CD14-positive monocyte (primary cell): Measurements from ENCODE around the gene PRKACA. TPM values are rescaled to one million over a fixed set of nuclear protein-coding genes. Genes with fewer than 3 reads are reported as not detected.
A peak's percentile ranks its signal among the peaks of the same experiment; 100 is the strongest.

Experiments used
- DNase-seq, 3 donors: peaks; one replicate each; pipeline ENCODE4 v3.0.0-alpha.2; 2011 to 2022
- H2AFZ ChIP-seq: 2 replicates; pipeline ENCODE4 v1.6.0; 2012; ENCODE audit warnings: mild to moderate bottlenecking, low read depth, low read length, inconsistent platforms; ENCODE audit not compliant: insufficient read depth, poor library complexity, severe bottlenecking
- H3K27ac ChIP-seq, 2 donors: 1 replicate in 1 of 2; 2 replicates in 1 of 2; pipeline ENCODE4 v1.5.1; 2012 to 2013; ENCODE audit warnings: low read length in 2 of 2, control low read depth in 1 of 2, inconsistent platforms in 1 of 2, low read depth in 1 of 2, mild to moderate bottlenecking in 1 of 2
- H3K27me3 ChIP-seq, 2 donors: one replicate each; pipeline versions ENCODE4 v1.6.0 to v1.6.1; 2011 to 2013; ENCODE audit warnings: low read length in 2 of 2; ENCODE audit not compliant: control insufficient read depth in 2 of 2, insufficient read depth in 2 of 2
- H3K36me3 ChIP-seq, 2 donors: replicated peaks in 1 of 2; 1 replicate in 1 of 2; 2 replicates in 1 of 2; pipeline versions ENCODE4 v1.5.1 to v1.6.1; 2012 to 2013; ENCODE audit warnings: low read length in 2 of 2, control low read depth in 1 of 2, inconsistent platforms in 1 of 2, mild to moderate bottlenecking in 1 of 2; ENCODE audit not compliant: insufficient read depth in 2 of 2, control insufficient read depth in 1 of 2
- H3K4me1 ChIP-seq, 2 donors: 1 replicate in 1 of 2; 2 replicates in 1 of 2; pipeline versions ENCODE4 v1.5.1 to v1.6.1; 2012 to 2013; ENCODE audit warnings: low read length in 2 of 2, control low read depth in 1 of 2, inconsistent platforms in 1 of 2, mild to moderate bottlenecking in 1 of 2, moderate library complexity in 1 of 2; ENCODE audit not compliant: insufficient read depth in 2 of 2, control insufficient read depth in 1 of 2
- H3K4me2 ChIP-seq: replicated peaks from 2 replicates; pipeline ENCODE3; 2012; ENCODE audit warnings: low read length, moderate library complexity, mild to moderate bottlenecking; ENCODE audit not compliant: poor library complexity, severe bottlenecking; ENCODE audit errors: extremely low read depth
- H3K4me3 ChIP-seq, 3 experiments: fragments of 200-600 bp in 1 of 3; sonication (generic) in 1 of 3; replicated peaks in 1 of 3; 1 replicate in 2 of 3; 2 replicates in 1 of 3; pipeline ENCODE4 v1.5.1; 2011 to 2013; ENCODE audit warnings: low read length in 3 of 3, mild to moderate bottlenecking in 3 of 3, control low read depth in 2 of 3, low read depth in 2 of 3, inconsistent platforms in 1 of 3, moderate library complexity in 1 of 3
- H3K79me2 ChIP-seq: 2 replicates; pipeline ENCODE4 v1.6.0; 2012; ENCODE audit warnings: mild to moderate bottlenecking, control low read depth, inconsistent platforms, low read length, moderate library complexity; ENCODE audit not compliant: insufficient read depth
- H3K9ac ChIP-seq: 2 replicates; pipeline ENCODE4 v1.6.0; 2017; ENCODE audit warnings: low read length, mild to moderate bottlenecking; ENCODE audit not compliant: insufficient read depth, poor library complexity, severe bottlenecking
- H3K9me3 ChIP-seq, 2 donors: replicated peaks in 1 of 2; 1 replicate in 1 of 2; 2 replicates in 1 of 2; pipeline versions ENCODE4 v1.5.1 to v1.6.1; 2012 to 2013; ENCODE audit warnings: low read length in 2 of 2, control low read depth in 1 of 2; ENCODE audit not compliant: control insufficient read depth in 1 of 2, insufficient read depth in 1 of 2
- H4K20me1 ChIP-seq: 2 replicates; pipeline ENCODE4 v1.6.0; 2012; ENCODE audit warnings: mild to moderate bottlenecking, low read length, control low read depth, moderate library complexity; ENCODE audit not compliant: insufficient read depth
- H3K27ac Mint-ChIP-seq, 7 donors: one replicate each; pipeline ENCODE4 v1.8.0; 2020; ENCODE audit warnings: mild to moderate bottlenecking in 7 of 7, mixed read lengths in 7 of 7, moderate library complexity in 6 of 7, inconsistent platforms in 2 of 7
- H3K27me3 Mint-ChIP-seq, 3 donors: one replicate each; pipeline ENCODE4 v1.8.0; 2021 to 2022; ENCODE audit warnings: low read depth in 3 of 3, mild to moderate bottlenecking in 3 of 3, mixed read lengths in 3 of 3, moderate library complexity in 3 of 3, inconsistent platforms in 1 of 3
- H3K36me3 Mint-ChIP-seq, 2 donors: one replicate each; pipeline ENCODE4 v1.8.0; 2020; ENCODE audit warnings: mixed read lengths in 2 of 2, inconsistent platforms in 1 of 2, mild to moderate bottlenecking in 1 of 2
- H3K4me1 Mint-ChIP-seq: one replicate; pipeline ENCODE4 v1.8.0; 2020; ENCODE audit warnings: mild to moderate bottlenecking, mixed read lengths
- H3K4me3 Mint-ChIP-seq, 2 donors: one replicate each; pipeline ENCODE4 v1.8.0; 2020; ENCODE audit warnings: mild to moderate bottlenecking in 2 of 2, mixed read lengths in 2 of 2, moderate library complexity in 1 of 2
- H3K9me3 Mint-ChIP-seq, 7 donors: one replicate each; pipeline ENCODE4 v1.8.0; 2020 to 2022; ENCODE audit warnings: mixed read lengths in 7 of 7, mild to moderate bottlenecking in 6 of 7, moderate library complexity in 6 of 7, inconsistent platforms in 2 of 7
- WGBS: methylation state at CpG from one replicate; pipeline ENCODE4 v1.1.5; 2013; ENCODE audit warnings: missing lambda C conversion rate; ENCODE audit not compliant: insufficient coverage; 5-methylcytosine and 5-hydroxymethylcytosine counted together
- intact Hi-C, 2 donors: fragments of 100-400 bp; cut with micrococcal nuclease; formaldehyde crosslinking; loops; one replicate each; pipeline versions ENCODE4 v1.15.0 to v1.15.1; 2023
- polyA plus RNA-seq, 3 donors: library from polyadenylated mRNA; depleted of rRNA in 1 of 3; unstranded in 2 of 3; stranded (reverse) in 1 of 3; fragments of 300-500 nt in 2 of 3; fragments of >200 nt in 1 of 3; fragmentation: Illumina TruSeq in 2 of 3; gene quantifications; 1 replicate in 2 of 3; 2 replicates in 1 of 3; pipeline ENCODE4 v1.2.3, GENCODE V29; 2012 to 2021
- TF ChIP-seq, protein P1 (sequence below): fragments of 200-600 bp; IDR thresholded peaks from one replicate; pipeline ENCODE4 v1.8.0; 2022; ENCODE audit warnings: antibody characterized with exemption, mild to moderate bottlenecking

Gene PRKACA
- polyA plus RNA-seq, 3 donors = 2.0 to 231 (median 3.8) TPM

DNA sequence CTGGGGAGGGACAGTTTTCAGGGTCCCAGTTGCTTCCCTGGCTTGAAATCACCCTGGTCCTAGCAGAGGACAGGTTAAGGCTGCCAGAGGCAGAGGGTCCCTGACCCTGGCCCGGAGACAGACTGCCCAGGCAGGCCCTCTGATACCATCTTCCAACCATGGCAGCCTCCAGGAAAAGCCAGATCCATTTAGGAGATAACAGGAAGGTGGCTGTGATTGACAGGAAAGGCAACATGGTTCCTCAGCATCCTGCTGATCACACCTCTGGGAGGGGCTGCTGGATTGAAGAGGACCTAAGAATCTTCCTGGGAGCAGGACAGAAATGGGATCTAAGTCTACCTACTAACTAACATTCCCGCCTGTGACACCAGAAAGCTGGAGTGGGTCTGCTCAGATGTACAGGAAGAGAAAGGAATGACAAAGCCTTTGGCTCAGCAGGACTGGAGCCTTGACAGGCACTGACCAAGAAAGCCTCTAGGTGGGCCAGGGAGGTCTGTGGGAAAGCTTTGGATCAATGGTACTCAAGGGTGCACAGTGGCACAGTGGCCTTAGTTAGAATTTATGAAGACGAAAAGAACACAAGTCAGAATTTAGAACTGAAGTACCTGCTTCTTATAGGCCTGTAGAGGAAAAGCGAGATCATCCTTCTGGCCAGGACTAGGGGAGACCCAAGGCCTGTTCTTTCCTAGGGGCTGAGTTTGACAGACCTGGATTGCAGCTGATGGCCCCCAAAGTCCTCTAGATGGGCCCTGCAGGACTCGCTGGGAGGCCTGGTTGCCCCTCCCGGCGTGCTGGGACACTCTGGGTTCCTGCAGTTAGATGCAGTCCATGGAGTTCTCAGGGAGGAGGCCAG is 2.3 kb upstream of the PRKACA start:
- Histone ChIP-seq H3K27me3 (no peaks in the 10 kb centered on the region), H3K4me1 (peaks cover 41 to 48% of the 10 kb centered on the region in 2 donors), H3K4me2 (peak overlapping the region; percentile 99), H3K9me3 (no peaks in the 10 kb centered on the region), H3K79me2 (peaks cover 62% of the 10 kb centered on the region), H3K4me3 (peak overlapping the region in 2 of 3 experiments; percentile 42 to 75), H3K9ac (peak overlapping the region; percentile 95), H2AFZ (no peak overlapping the region), H4K20me1 (peaks cover 20% of the 10 kb centered on the region), H3K27ac (peak overlapping the region; percentile 98 to 99), H3K36me3 (no peaks in the 10 kb centered on the region)
- peaks cover 44% of the 10 kb centered on the region for H3K4me1 Mint-ChIP-seq
- intact Hi-C loops = loop anchor here (5.0 kb wide), 2 partner anchors 38 to 118 kb away; no protein-coding TSS in a partner anchor
- peaks cover 10 to 21% of the 10 kb centered on the region in 2 donors for H3K36me3 Mint-ChIP-seq
- peak overlapping the region; percentile 100 for H3K27ac Mint-ChIP-seq
- peak overlapping the region; percentile 69 to 90 for H3K4me3 Mint-ChIP-seq
- no peaks in the 10 kb centered on the region for H3K27me3 Mint-ChIP-seq
- DNase-seq = no peak
- TF ChIP-seq, protein P1, sequence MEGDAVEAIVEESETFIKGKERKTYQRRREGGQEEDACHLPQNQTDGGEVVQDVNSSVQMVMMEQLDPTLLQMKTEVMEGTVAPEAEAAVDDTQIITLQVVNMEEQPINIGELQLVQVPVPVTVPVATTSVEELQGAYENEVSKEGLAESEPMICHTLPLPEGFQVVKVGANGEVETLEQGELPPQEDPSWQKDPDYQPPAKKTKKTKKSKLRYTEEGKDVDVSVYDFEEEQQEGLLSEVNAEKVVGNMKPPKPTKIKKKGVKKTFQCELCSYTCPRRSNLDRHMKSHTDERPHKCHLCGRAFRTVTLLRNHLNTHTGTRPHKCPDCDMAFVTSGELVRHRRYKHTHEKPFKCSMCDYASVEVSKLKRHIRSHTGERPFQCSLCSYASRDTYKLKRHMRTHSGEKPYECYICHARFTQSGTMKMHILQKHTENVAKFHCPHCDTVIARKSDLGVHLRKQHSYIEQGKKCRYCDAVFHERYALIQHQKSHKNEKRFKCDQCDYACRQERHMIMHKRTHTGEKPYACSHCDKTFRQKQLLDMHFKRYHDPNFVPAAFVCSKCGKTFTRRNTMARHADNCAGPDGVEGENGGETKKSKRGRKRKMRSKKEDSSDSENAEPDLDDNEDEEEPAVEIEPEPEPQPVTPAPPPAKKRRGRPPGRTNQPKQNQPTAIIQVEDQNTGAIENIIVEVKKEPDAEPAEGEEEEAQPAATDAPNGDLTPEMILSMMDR = no peak
- no peaks in the 10 kb centered on the region for H3K9me3 Mint-ChIP-seq
- 98% methylated on average over 6 of the region's 7 CpGs for WGBS

DNA sequence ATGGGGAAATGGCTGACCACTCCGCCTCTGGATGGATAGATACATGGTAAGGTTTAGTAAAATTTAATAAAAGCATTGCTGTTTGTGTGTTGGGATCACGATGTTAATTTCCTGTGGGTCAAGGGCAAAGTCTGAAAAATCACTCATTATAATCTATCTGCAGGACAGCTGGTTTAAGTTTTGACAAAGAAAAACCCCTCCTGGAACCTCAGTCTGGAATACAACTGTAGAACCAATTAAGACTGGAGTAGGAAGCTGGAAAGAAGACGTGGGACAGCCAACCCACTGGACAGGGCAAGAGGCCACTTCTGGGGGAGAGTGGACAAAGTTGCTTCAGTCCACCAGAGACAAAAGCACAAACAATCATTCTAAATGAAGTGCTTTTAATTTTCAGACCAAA is 1.6 kb upstream of the PRKACA start:
- 0% methylated on average over 1 of the region's 3 CpGs for WGBS
- Histone ChIP-seq H3K4me2 (peak overlapping the region; percentile 99), H3K9ac (peak overlapping the region; percentile 95), H3K79me2 (peaks cover 64% of the 10 kb centered on the region), H3K4me1 (peaks cover 48 to 55% of the 10 kb centered on the region in 2 donors), H3K4me3 (peak overlapping the region; percentile 42 to 75 (median 65)), H2AFZ (peak overlapping the region; percentile 54), H3K27me3 (no peaks in the 10 kb centered on the region), H3K36me3 (no peaks in the 10 kb centered on the region), H3K9me3 (no peaks in the 10 kb centered on the region), H3K27ac (peak overlapping the region; percentile 98 to 99), H4K20me1 (peaks cover 28% of the 10 kb centered on the region)
- H3K27ac Mint-ChIP-seq = peak overlapping the region; percentile 100
- intact Hi-C loops = loop anchor here (5.0 kb wide), 2 partner anchors 37 to 117 kb away; no protein-coding TSS in a partner anchor
- H3K4me1 Mint-ChIP-seq = peaks cover 51% of the 10 kb centered on the region
- H3K9me3 Mint-ChIP-seq = no peaks in the 10 kb centered on the region
- H3K27me3 Mint-ChIP-seq = peaks cover 0 to 1% (median 0%) of the 10 kb centered on the region in 3 donors
- peak overlapping the region; percentile 90 to 96 for H3K4me3 Mint-ChIP-seq
- peaks cover 7 to 21% of the 10 kb centered on the region in 2 donors for H3K36me3 Mint-ChIP-seq
- TF ChIP-seq, protein P1 = no peak
- DNase-seq = no peak
